BLaER1 (cell line): ENCODE results near the gene SPIRE2.

Experiments
- H3K27ac ChIP-seq: shearing (Covaris generic); formaldehyde crosslinking; 2 replicates; pipeline ENCODE4 v1.8.1; 2022
- H3K27me3 ChIP-seq: shearing (Covaris generic); formaldehyde crosslinking; 2 replicates; pipeline ENCODE4 v1.8.1; 2022
- H3K36me3 ChIP-seq: shearing (Covaris generic); formaldehyde crosslinking; 2 replicates; pipeline ENCODE4 v1.8.1; 2022
- H3K4me1 ChIP-seq: shearing (Covaris generic); formaldehyde crosslinking; 2 replicates; pipeline ENCODE4 v1.8.1; 2022
- H3K4me2 ChIP-seq: shearing (Covaris generic); formaldehyde crosslinking; 2 replicates; pipeline ENCODE4 v1.8.1; 2022
- H3K4me3 ChIP-seq: shearing (Covaris generic); formaldehyde crosslinking; 2 replicates; pipeline ENCODE4 v1.8.1; 2022
- H3K9ac ChIP-seq: shearing (Covaris generic); formaldehyde crosslinking; 2 replicates; pipeline ENCODE4 v1.8.1; 2022
- H3K9me3 ChIP-seq: shearing (Covaris generic); formaldehyde crosslinking; 2 replicates; pipeline ENCODE4 v1.8.1; 2022
- H4K20me1 ChIP-seq: shearing (Covaris generic); formaldehyde crosslinking; 2 replicates; pipeline ENCODE4 v1.8.1; 2022
- Cebpa-rat ChIP-seq: shearing (Covaris generic); IDR thresholded peaks from 2 replicates; pipeline ENCODE4 v1.8.1; 2022

SPIRE2 gene

DNA sequence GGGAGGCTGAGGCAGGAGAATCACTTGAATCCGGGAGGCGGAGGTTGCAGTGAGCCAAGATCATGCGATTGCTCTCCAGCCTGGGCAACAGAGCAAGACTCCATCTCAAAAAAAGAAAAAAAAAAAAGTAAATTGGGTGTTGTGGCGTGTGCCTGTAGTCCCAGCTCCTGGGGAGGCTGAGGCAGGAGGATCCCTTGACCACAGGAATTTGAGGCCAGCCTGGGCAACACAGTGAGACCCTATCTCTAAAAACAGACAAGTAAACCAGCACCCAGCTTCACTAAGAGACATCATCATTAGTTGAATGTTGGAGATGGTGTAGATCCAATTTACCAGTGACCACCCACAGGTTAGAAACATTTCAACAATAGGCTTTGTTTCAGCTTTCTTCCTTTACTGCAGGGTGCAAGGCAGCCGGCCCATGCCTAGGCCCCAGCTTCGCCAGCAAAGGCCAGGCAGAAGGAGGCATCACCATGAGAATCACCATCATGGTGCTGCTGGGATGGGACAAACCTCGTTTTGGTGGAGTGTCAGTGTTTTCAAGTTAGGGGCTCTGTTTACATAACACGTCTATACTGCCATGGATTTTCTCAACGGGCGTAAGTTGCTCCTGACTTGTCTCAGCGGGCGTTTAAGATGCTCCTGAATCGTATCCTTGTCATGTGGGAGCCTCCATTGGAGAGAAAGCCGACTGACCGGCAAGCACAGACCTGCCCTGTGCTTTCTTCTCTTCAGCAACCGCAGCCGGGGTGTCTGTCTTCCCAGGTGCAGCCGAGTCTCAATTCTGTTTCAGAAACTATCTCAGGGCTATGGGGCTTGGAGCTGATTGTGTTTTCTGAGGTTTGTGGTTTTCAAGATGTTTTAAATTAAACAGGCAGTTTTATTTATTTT is 52.4 kb downstream of the SPIRE2 start:
- TF ChIP-seq Cebpa-rat: no peak
- H3K9me3 ChIP-seq: no peaks in the 10 kb centered on the region
- no peak overlapping the region for H3K4me3 ChIP-seq
- H3K27me3 ChIP-seq: no peaks in the 10 kb centered on the region
- peak overlapping the region; percentile 66 for H3K27ac ChIP-seq
- H3K9ac ChIP-seq: peak overlapping the region; percentile 30; the same call in 1 of the 2 replicates
- peaks cover 100% of the 10 kb centered on the region for H4K20me1 ChIP-seq
- peaks cover 97% of the 10 kb centered on the region for H3K36me3 ChIP-seq
- H3K4me2 ChIP-seq: peak overlapping the region; percentile 65
- H3K4me1 ChIP-seq: peaks cover 39% of the 10 kb centered on the region

DNA sequence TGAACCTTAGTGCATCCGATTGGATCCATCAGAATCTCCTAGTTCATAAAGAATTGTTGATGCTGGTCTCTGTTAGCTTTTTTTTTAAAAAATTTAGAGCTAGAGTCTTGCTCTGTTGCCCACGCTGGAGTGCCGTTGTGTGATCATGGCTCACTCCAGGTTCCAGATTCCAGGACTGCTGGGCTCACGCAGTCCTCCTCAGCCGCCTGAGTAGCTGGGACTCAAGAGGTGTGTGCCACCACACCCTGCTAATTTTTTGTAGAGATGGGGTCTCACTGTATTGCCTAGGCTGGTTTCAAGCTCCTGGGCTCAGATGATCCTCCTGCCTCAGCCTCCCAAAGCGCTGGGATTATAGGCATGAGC is 53.1 kb downstream of the SPIRE2 start:
- Histone ChIP-seq H3K9me3 (no peaks in the 10 kb centered on the region), H4K20me1 (peaks cover 100% of the 10 kb centered on the region), H3K4me3 (no peak overlapping the region), H3K27me3 (no peaks in the 10 kb centered on the region), H3K36me3 (peaks cover 97% of the 10 kb centered on the region), H3K27ac (peak overlapping the region; percentile 66), H3K4me2 (peak overlapping the region; percentile 65), H3K4me1 (peaks cover 32% of the 10 kb centered on the region), H3K9ac (peak overlapping the region; percentile 30; the same call in 1 of the 2 replicates)
- no peak for TF ChIP-seq Cebpa-rat

DNA sequence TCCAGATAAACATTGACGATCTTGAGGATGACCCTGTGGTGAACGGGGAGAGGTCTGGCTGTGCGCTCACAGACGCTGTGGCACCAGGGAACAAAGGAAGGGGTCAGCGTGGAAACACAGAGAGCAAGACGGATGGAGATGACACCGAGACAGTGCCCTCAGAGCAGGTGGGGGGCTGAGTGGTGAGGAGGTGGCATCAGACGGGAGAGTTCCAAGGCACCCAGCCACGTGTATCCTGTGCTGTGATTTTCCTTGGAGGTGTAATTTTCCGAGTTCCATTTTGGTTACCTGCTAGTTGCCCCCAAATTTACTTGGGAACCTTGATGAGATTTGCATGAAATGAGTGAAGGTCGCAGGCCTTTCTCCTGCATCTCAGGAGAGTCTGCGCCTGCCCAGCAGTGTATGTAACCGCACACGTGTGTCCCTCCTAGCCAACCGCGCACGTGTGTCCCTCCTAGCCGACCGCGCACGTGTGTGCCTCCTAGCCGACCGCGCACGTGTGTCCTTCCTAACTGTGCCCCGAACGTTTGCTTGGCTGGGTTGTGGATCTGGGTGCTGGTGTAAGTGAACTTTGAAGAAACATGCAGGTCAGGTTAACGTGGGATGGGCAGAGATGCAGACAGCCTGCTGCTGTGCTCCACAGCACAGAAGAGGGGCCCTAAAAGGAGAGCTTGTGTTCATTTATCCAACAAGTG is 55.2 kb downstream of the SPIRE2 start:
- Histone ChIP-seq H3K27me3 (no peaks in the 10 kb centered on the region), H3K4me3 (no peak overlapping the region), H3K4me1 (peaks cover 30% of the 10 kb centered on the region), H3K27ac (no peak overlapping the region), H3K36me3 (peaks cover 98% of the 10 kb centered on the region), H3K4me2 (no peak overlapping the region), H4K20me1 (peaks cover 99% of the 10 kb centered on the region), H3K9ac (no peak overlapping the region), H3K9me3 (no peaks in the 10 kb centered on the region)
- no peak for TF ChIP-seq Cebpa-rat

DNA sequence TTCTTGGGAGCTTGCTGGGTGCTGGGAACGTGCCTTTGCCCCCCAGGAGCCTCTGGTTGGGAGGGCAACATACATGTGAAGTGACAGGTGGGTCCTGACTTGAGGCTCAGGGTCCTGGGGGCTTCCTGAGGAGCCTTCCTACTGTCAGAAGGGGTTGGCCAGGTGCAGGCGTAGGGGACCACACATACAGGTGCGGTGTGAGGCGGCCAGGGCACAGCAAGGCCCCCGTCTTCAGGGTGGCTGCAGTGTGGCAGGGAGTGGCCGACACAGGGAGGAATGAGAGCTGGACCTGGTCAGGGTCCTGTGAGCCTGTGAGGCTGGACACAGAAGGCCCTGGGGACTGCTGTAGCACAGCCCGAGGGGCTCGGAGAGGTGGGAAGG is 55.8 kb downstream of the SPIRE2 start:
- Histone ChIP-seq H3K4me3 (no peak overlapping the region), H3K9me3 (no peaks in the 10 kb centered on the region), H3K9ac (no peak overlapping the region), H3K27me3 (no peaks in the 10 kb centered on the region), H3K36me3 (peaks cover 98% of the 10 kb centered on the region), H3K4me2 (no peak overlapping the region), H3K27ac (no peak overlapping the region), H4K20me1 (peaks cover 94% of the 10 kb centered on the region), H3K4me1 (peaks cover 30% of the 10 kb centered on the region)
- no peak for TF ChIP-seq Cebpa-rat

DNA sequence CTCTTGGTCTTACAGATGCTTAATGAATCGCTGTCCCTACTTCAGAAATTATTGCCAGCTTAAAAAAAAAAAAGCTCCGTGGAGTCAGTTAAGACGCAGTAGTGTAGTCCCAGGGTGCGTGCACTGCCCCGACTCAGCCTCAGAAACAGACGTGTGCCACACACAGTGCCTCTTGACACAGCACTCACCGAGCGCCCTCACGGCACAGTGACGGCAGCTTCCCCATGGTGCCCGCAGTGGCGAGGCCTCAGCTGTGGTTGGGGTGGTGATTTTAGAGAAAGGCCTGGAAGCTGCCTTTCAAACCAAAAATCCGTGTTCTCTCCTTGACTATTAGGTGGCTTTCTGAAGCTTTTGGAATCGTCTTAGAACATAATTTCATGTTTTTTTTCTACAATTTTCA is 59.0 kb downstream of the SPIRE2 start:
- Histone ChIP-seq H3K4me2 (no peak overlapping the region), H3K27me3 (no peaks in the 10 kb centered on the region), H3K9me3 (no peaks in the 10 kb centered on the region), H3K9ac (no peak overlapping the region), H3K4me3 (no peak overlapping the region), H3K4me1 (peaks cover 5% of the 10 kb centered on the region), H3K27ac (no peak overlapping the region), H4K20me1 (peaks cover 91% of the 10 kb centered on the region), H3K36me3 (peaks cover 100% of the 10 kb centered on the region)
- TF ChIP-seq Cebpa-rat: no peak

DNA sequence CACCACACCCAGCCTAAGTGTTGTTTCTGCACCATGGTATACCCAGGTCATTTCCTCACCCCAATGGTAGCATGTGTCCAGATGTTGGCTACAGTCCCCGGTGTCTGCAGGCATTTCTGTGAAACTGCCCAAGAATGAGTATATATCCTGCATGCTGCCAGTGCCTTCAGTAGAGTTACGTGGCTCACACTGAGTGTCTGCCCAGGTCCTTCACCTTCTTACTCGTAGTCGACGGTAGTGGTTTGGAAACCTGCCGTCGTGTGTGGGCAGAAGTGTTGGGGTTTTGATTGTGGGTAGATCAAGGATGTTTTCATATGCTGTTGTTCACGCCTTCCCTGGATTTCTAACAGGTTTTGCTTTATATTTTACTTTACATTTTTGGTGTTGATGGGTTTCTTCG is 61.9 kb downstream of the SPIRE2 start:
- Histone ChIP-seq H4K20me1 (peaks cover 91% of the 10 kb centered on the region), H3K4me2 (no peak overlapping the region), H3K36me3 (peaks cover 100% of the 10 kb centered on the region), H3K4me1 (no peaks in the 10 kb centered on the region), H3K9me3 (no peaks in the 10 kb centered on the region), H3K27me3 (no peaks in the 10 kb centered on the region), H3K4me3 (no peak overlapping the region), H3K9ac (no peak overlapping the region), H3K27ac (no peak overlapping the region)
- no peak for TF ChIP-seq Cebpa-rat

DNA sequence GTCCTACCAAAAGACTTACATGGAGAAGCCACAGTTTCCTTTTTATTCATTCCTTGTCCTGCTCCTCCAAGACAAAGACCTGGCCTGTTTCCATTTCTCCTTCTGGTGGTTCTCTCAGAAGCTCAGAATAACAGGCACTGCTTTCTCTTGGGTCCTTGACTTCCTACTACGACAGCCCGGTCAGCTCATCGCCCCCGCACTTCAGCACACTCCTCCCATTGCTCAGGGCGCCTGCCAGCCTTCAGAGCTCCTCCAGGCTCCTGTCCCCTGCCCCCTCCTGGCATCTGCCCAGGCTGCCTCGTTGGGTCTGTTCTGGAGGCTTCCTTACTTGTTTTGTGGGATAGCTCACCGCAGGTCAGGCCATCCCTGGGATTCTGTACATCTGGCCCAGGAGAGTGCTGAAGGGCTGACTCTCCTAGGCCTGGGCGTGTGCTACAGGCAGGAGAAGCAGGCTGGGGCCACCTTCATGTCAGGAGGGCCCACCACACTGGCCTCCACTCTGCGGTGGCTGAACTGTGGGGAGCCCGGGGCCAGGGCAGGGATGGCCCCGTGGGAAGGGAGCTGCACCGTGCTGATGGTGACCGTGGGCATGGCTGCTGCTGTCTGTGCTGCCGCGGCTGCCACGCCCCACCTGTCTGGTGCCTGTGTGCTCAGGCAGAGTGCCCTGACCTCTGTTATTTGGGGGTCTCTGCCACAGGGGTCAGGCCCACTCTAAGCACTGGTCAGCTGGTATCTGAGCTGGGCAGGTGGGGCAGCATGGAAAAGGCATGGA is 62.8 kb downstream of the SPIRE2 start:
- Histone ChIP-seq H3K4me2 (no peak overlapping the region), H3K36me3 (peaks cover 100% of the 10 kb centered on the region), H3K9ac (0 out of 2 replicates have a peak overlapping the region, but pooled peaks have one; percentile 17), H3K27me3 (no peaks in the 10 kb centered on the region), H3K9me3 (no peaks in the 10 kb centered on the region), H3K27ac (no peak overlapping the region), H4K20me1 (peaks cover 91% of the 10 kb centered on the region), H3K4me3 (no peak overlapping the region), H3K4me1 (no peaks in the 10 kb centered on the region)
- TF ChIP-seq Cebpa-rat: no peak

DNA sequence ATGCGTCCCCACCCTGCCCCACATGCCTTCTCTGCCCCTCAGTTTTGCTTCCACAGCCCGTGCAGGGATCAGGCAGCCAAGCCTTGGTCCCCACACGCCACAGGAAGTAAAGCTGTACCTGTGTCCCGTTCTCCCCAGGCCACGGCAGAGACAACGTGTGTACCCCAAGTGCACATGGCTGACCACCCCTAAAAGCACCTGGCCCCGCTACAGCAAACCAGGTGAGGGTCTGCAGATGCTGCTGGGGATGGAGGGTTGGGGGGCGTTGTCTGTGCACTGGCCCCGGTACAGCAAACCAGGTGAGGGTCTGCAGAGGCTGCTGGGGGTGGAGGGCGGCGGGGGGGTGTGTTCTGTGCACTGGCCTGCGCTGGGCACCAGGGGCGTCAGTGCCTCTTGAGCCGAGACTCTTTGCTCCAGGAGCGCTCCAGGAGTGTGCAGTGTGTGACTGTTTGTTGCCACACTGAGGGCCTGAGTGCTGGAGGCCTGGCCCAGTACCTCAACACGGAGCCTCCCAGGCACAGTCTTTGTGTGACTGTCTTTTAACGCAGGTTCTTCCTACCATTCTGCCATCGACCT is 63.9 kb downstream of the SPIRE2 start:
- no peak overlapping the region for H3K4me2 ChIP-seq
- H3K27me3 ChIP-seq: no peaks in the 10 kb centered on the region
- H3K36me3 ChIP-seq: peaks cover 100% of the 10 kb centered on the region
- peaks cover 89% of the 10 kb centered on the region for H4K20me1 ChIP-seq
- H3K4me3 ChIP-seq: no peak overlapping the region
- TF ChIP-seq Cebpa-rat: no peak
- no peak overlapping the region for H3K27ac ChIP-seq
- H3K9ac ChIP-seq: no peak overlapping the region
- H3K4me1 ChIP-seq: no peaks in the 10 kb centered on the region
- H3K9me3 ChIP-seq: no peaks in the 10 kb centered on the region

DNA sequence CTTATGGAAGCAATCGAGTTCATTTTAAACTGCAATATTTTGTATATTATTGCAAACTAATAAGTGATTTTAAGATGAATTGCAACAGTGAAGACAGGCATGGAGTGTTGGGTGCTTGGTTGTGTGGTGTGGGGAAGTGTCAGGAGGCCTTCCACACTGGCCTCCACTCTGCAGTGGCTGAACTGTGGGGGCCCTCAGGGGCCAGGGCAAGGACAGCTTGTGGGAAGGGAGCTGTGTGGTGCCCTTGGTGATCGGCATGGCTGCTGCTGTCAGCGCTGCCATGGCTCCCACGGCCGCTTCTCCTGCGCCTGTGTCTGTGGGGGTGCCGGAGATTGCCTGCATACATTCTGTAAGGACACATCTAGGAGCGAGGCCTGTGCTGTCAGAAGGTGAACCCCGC is 64.4 kb downstream of the SPIRE2 start:
- H4K20me1 ChIP-seq: peaks cover 85% of the 10 kb centered on the region
- no peak overlapping the region for H3K27ac ChIP-seq
- H3K4me3 ChIP-seq: no peak overlapping the region
- no peaks in the 10 kb centered on the region for H3K27me3 ChIP-seq
- H3K4me1 ChIP-seq: no peaks in the 10 kb centered on the region
- H3K9me3 ChIP-seq: no peaks in the 10 kb centered on the region
- no peak overlapping the region for H3K9ac ChIP-seq
- H3K4me2 ChIP-seq: no peak overlapping the region
- peaks cover 100% of the 10 kb centered on the region for H3K36me3 ChIP-seq
- no peak for TF ChIP-seq Cebpa-rat
